OCI-LY3 (cell line): ENCODE measurements around the gene ALCAM.
A peak's percentile ranks its signal among the peaks of the same experiment; 100 is the strongest.

Experiments
- H2AFZ ChIP-seq: fragments of 200-600, 300-600 bp; shearing (Covaris generic); 2 replicates; pipeline ENCODE4 v1.6.0; 2014; ENCODE audit warnings: antibody characterized with exemption, low read depth, low read length
- H3K27ac ChIP-seq: fragments of 200-600, 300-600 bp; sonication (generic); 2 replicates; pipeline ENCODE4 v1.5.1; 2014; ENCODE audit warnings: mild to moderate bottlenecking, low read length, moderate library complexity, mixed read lengths
- H3K27me3 ChIP-seq: fragments of 200-600, 300-600 bp; sonication (generic); 2 replicates; pipeline ENCODE4 v1.6.1; 2014; ENCODE audit warnings: low read depth, low read length, mixed read lengths
- H3K36me3 ChIP-seq: fragments of 200-600, 300-600 bp; sonication (generic); replicated peaks from 2 replicates; pipeline ENCODE3; 2014; ENCODE audit warnings: low read depth, low read length, mixed read lengths
- H3K4me1 ChIP-seq: fragments of 300-600, 200-600 bp; sonication (generic); 2 replicates; pipeline ENCODE4 v1.6.1; 2014; ENCODE audit warnings: low read length, mixed read lengths
- H3K4me2 ChIP-seq: fragments of 200-600, 300-600 bp; sonication (generic); 2 replicates; pipeline ENCODE4 v1.6.1; 2014; ENCODE audit warnings: low read length, mixed read lengths
- H3K4me3 ChIP-seq: fragments of 300-600, 200-600 bp; sonication (generic); 2 replicates; pipeline ENCODE4 v1.5.1; 2014; ENCODE audit warnings: antibody characterized with exemption, mild to moderate bottlenecking, low read length, moderate library complexity
- H3K79me2 ChIP-seq: fragments of 300-600, 200-600 bp; shearing (Covaris generic); 2 replicates; pipeline ENCODE4 v1.6.1; 2014; ENCODE audit warnings: mild to moderate bottlenecking, low read length, mixed read lengths
- H3K9ac ChIP-seq: fragments of 300-600, 200-600 bp; shearing (Covaris generic); 2 replicates; pipeline ENCODE4 v1.6.0; 2014; ENCODE audit warnings: mild to moderate bottlenecking, low read length, moderate library complexity
- H3K9me3 ChIP-seq: fragments of 200-600, 300-600 bp; shearing (Covaris generic); 2 replicates; pipeline ENCODE4 v1.6.1; 2014; ENCODE audit warnings: low read length, mixed read lengths; ENCODE audit not compliant: insufficient read depth
- H4K20me1 ChIP-seq: fragments of 200-600, 300-600 bp; sonication (generic); 2 replicates; pipeline ENCODE4 v1.6.1; 2016; ENCODE audit warnings: low read length, mixed read lengths; ENCODE audit not compliant: insufficient read depth
- CTCF ChIP-seq: fragments of 200-600, 300-600 bp; sonication (generic); IDR thresholded peaks from 2 replicates; pipeline ENCODE4 v1.5.1; 2014; ENCODE audit warnings: antibody characterized with exemption, low read length, low read depth
- EZH2phosphoT487 ChIP-seq: fragments of 200-600 bp; shearing (Covaris generic); IDR thresholded peaks from 2 replicates; pipeline ENCODE4 v1.6.1; 2018; ENCODE audit warnings: antibody characterized with exemption, mixed run types, low read depth

Gene ALCAM

GRCh38 chr3:105527535-105527934, 160.8 kb downstream of the ALCAM start:
- H4K20me1 ChIP-seq, result peaks cover 12% of the 10 kb centered on the region; the same call in 1 of the 2 replicates
- peak overlapping the region; percentile 32; the same call in 1 of the 2 replicates for H3K4me2 ChIP-seq
- peaks cover 23% of the 10 kb centered on the region for H3K4me1 ChIP-seq
- H3K27me3 ChIP-seq, result no peaks in the 10 kb centered on the region
- peaks cover 19% of the 10 kb centered on the region for H3K36me3 ChIP-seq
- no peak overlapping the region for H3K27ac ChIP-seq
- no peak overlapping the region for H2AFZ ChIP-seq
- no peaks in the 10 kb centered on the region for H3K9me3 ChIP-seq
- H3K4me3 ChIP-seq, result no peak overlapping the region
- no peak overlapping the region for H3K9ac ChIP-seq
- no peaks in the 10 kb centered on the region; the same call in 1 of the 2 replicates for H3K79me2 ChIP-seq
- TF ChIP-seq CTCF (no peak), EZH2phosphoT487 (no peak)

- H4K20me1 ChIP-seq, result peaks cover 12% of the 10 kb centered on the region; the same call in 1 of the 2 replicates
- H2AFZ ChIP-seq, result no peak overlapping the region
- H3K4me1 ChIP-seq, result peaks cover 23% of the 10 kb centered on the region
- peak overlapping the region; percentile 32; the same call in 1 of the 2 replicates for H3K4me2 ChIP-seq
- peaks cover 19% of the 10 kb centered on the region for H3K36me3 ChIP-seq
- TF ChIP-seq CTCF, result no peak
- no peak for TF ChIP-seq EZH2phosphoT487
- H3K4me3 ChIP-seq, result no peak overlapping the region
- H3K27ac ChIP-seq, result no peak overlapping the region
- H3K9ac ChIP-seq, result no peak overlapping the region
- H3K79me2 ChIP-seq, result no peaks in the 10 kb centered on the region; the same call in 1 of the 2 replicates
- H3K9me3 ChIP-seq, result no peaks in the 10 kb centered on the region
- no peaks in the 10 kb centered on the region for H3K27me3 ChIP-seq
Measured at GRCh38 chr3:105527949-105528348, 161.2 kb downstream of the ALCAM start.

- Histone ChIP-seq H3K79me2 (no peaks in the 10 kb centered on the region; the same call in 1 of the 2 replicates), H3K4me3 (no peak overlapping the region), H3K27ac (no peak overlapping the region), H3K9ac (no peak overlapping the region), H2AFZ (no peak overlapping the region), H3K36me3 (peaks cover 22% of the 10 kb centered on the region), H3K4me1 (peaks cover 23% of the 10 kb centered on the region), H4K20me1 (peaks cover 12% of the 10 kb centered on the region; the same call in 1 of the 2 replicates), H3K9me3 (no peaks in the 10 kb centered on the region), H3K4me2 (no peak overlapping the region), H3K27me3 (no peaks in the 10 kb centered on the region)
- no peak for TF ChIP-seq EZH2phosphoT487
- TF ChIP-seq CTCF, result no peak
Measured at GRCh38 chr3:105528955-105529354, 162.2 kb downstream of the ALCAM start.

GRCh38 chr3:105529456-105529855, 162.7 kb downstream of the ALCAM start:
- Histone ChIP-seq H3K27ac (no peak overlapping the region), H3K9ac (no peak overlapping the region), H3K36me3 (peaks cover 21% of the 10 kb centered on the region), H3K27me3 (no peaks in the 10 kb centered on the region), H3K4me3 (no peak overlapping the region), H3K4me2 (no peak overlapping the region), H3K9me3 (no peaks in the 10 kb centered on the region), H2AFZ (no peak overlapping the region), H4K20me1 (peaks cover 12% of the 10 kb centered on the region; the same call in 1 of the 2 replicates), H3K4me1 (peaks cover 23% of the 10 kb centered on the region), H3K79me2 (no peaks in the 10 kb centered on the region)
- TF ChIP-seq EZH2phosphoT487 (no peak), CTCF (no peak)
